ENCODE data around the gene ZNF397.

The ZNF397 gene

DNA sequence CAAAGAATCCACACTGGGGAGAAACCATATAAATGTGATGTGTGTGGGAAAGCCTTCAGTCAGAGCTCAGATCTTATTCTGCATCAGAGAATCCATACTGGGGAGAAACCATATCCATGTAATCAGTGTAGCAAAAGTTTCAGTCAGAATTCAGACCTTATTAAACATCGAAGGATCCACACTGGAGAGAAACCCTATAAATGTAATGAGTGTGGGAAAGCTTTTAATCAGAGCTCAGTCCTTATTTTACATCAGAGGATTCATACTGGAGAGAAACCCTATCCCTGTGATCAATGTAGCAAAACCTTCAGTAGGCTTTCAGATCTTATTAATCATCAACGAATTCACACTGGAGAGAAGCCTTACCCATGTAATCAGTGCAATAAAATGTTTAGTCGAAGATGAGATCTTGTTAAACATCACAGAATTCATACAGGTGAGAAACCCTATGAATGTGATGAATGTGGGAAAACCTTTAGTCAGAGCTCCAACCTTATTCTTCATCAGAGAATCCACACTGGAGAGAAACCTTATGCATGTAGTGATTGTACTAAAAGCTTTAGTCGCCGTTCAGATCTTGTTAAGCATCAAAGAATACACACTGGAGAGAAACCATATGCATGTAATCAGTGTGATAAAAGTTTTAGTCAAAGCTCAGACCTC is 65.9 kb downstream of the ZNF397 start:
- TF ChIP-seq CTCF (IDR thresholded peaks at IDR 0.05; ENCODE audit: unreplicated experiment in 3 of 3) = no peak
- Mint-ChIP-seq H3K27ac (no peak overlapping the region), H3K4me3 (no peak overlapping the region), H3K27me3 (ENCODE audit: low read depth) (no peaks in the 10 kb centered on the region), H3K36me3 (ENCODE audit: low read depth) (peaks cover 94% of the 10 kb centered on the region), H3K4me1 (no peaks in the 10 kb centered on the region), H3K9me3 (peaks cover 78% of the 10 kb centered on the region)

Measured in nephron (organoid).